Mucosa of stomach (tissue), 1 donor: ENCODE data around the gene GPR37.

Experiments used
- H3K27me3 ChIP-seq: one replicate; pipeline ENCODE4 v1.7.0; 2013; ENCODE audit warnings: mild to moderate bottlenecking, low read length; ENCODE audit not compliant: control insufficient read depth, insufficient read depth
- H3K36me3 ChIP-seq: one replicate; pipeline ENCODE4 v1.7.0; 2013; ENCODE audit warnings: low read length; ENCODE audit not compliant: control insufficient read depth, insufficient read depth
- H3K4me1 ChIP-seq: one replicate; pipeline ENCODE4 v1.7.0; 2013; ENCODE audit warnings: mild to moderate bottlenecking, low read length; ENCODE audit not compliant: control insufficient read depth, insufficient read depth
- H3K4me3 ChIP-seq: one replicate; pipeline ENCODE4 v1.7.0; 2013; ENCODE audit warnings: low read length
- H3K9ac ChIP-seq: one replicate; pipeline ENCODE4 v1.7.0; 2013; ENCODE audit warnings: mild to moderate bottlenecking, low read length, moderate library complexity
- H3K9me3 ChIP-seq: one replicate; pipeline ENCODE4 v1.7.0; 2013; ENCODE audit warnings: mild to moderate bottlenecking, low read length, moderate library complexity; ENCODE audit not compliant: control insufficient read depth
- donor health status: Pancreatic carcinoma.

The GPR37 gene

GRCh38 chr7:124754576-124755268, 10.9 kb downstream of the GPR37 start:
- H3K4me1 ChIP-seq = no peaks in the 10 kb centered on the region
- no peak overlapping the region for H3K9ac ChIP-seq
- H3K4me3 ChIP-seq = no peak overlapping the region
- H3K27me3 ChIP-seq = no peaks in the 10 kb centered on the region
- no peaks in the 10 kb centered on the region for H3K9me3 ChIP-seq
- H3K36me3 ChIP-seq = no peaks in the 10 kb centered on the region

- H3K4me3 ChIP-seq = no peak overlapping the region
- H3K4me1 ChIP-seq = no peaks in the 10 kb centered on the region
- H3K36me3 ChIP-seq = no peaks in the 10 kb centered on the region
- H3K9ac ChIP-seq = no peak overlapping the region
- no peaks in the 10 kb centered on the region for H3K27me3 ChIP-seq
- H3K9me3 ChIP-seq = no peaks in the 10 kb centered on the region
Observed at GRCh38 chr7:124752310-124752709, 13.3 kb downstream of the GPR37 start.

- H3K4me1 ChIP-seq = no peaks in the 10 kb centered on the region
- no peak overlapping the region for H3K4me3 ChIP-seq
- no peaks in the 10 kb centered on the region for H3K9me3 ChIP-seq
- H3K36me3 ChIP-seq = no peaks in the 10 kb centered on the region
- H3K27me3 ChIP-seq = no peaks in the 10 kb centered on the region
- H3K9ac ChIP-seq = no peak overlapping the region
Observed at GRCh38 chr7:124751027-124751426, 14.6 kb downstream of the GPR37 start.

DNA sequence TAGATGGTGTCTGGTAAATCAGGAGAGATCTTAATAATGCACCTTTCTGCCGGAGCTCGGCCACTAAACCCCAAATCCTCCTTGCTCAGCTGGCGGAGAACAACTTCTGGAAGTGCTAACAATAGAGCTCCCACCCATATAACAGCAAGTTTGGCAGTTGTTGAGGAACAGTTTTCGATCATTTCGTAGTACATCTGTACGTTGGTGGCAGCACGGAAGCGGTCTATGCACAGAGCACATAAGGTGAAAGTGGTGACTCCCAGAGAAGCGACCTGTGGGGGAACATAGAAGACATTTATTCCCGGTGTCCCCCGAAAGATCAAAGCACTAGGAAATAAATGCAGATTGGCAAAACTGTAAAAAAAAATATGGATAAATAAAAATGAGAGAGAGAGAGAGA, 18.5 kb downstream of the GPR37 start:
- H3K4me3 ChIP-seq = no peak overlapping the region
- no peaks in the 10 kb centered on the region for H3K36me3 ChIP-seq
- H3K4me1 ChIP-seq = no peaks in the 10 kb centered on the region
- H3K9ac ChIP-seq = no peak overlapping the region
- H3K27me3 ChIP-seq = no peaks in the 10 kb centered on the region
- H3K9me3 ChIP-seq = no peaks in the 10 kb centered on the region

- Histone ChIP-seq H3K9me3 (no peaks in the 10 kb centered on the region), H3K27me3 (no peaks in the 10 kb centered on the region), H3K36me3 (no peaks in the 10 kb centered on the region)
Observed at GRCh38 chr7:124738639-124739038, 27.0 kb downstream of the GPR37 start.

DNA sequence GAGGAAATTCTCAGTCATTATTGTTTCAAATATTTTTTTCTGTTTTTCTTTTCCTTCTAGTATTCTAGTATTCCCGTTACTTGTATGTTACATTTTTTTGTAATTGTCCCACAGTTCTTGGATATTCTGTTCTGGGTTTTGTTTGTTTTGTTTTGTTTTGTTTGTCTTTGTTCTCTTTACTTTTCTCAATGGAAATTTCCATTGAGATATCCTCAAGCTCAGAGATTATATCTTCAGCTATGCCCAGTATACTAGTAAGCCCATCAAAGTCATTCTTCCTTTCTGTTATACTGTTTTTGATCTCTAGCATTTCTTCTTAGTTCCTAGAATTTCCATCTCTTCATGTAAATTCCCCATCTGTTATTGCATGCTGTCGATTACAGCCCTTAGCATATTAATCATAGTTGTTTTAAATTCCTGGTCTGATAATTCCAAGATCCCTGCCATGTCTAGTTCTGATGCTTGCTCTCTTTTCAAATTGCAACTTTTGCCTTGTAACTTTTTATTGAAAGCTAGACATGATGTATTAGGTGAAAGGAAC, 27.8 kb downstream of the GPR37 start:
- H3K36me3 ChIP-seq = no peaks in the 10 kb centered on the region
- no peak overlapping the region for H3K4me3 ChIP-seq
- no peaks in the 10 kb centered on the region for H3K4me1 ChIP-seq
- no peaks in the 10 kb centered on the region for H3K27me3 ChIP-seq
- no peaks in the 10 kb centered on the region for H3K9me3 ChIP-seq
- no peak overlapping the region for H3K9ac ChIP-seq

More at GRCh38 chr7:124738639-124739038, 27.0 kb downstream of the GPR37 start:
- H3K9ac ChIP-seq = no peak overlapping the region
- H3K4me1 ChIP-seq = no peaks in the 10 kb centered on the region
- no peak overlapping the region for H3K4me3 ChIP-seq

DNA sequence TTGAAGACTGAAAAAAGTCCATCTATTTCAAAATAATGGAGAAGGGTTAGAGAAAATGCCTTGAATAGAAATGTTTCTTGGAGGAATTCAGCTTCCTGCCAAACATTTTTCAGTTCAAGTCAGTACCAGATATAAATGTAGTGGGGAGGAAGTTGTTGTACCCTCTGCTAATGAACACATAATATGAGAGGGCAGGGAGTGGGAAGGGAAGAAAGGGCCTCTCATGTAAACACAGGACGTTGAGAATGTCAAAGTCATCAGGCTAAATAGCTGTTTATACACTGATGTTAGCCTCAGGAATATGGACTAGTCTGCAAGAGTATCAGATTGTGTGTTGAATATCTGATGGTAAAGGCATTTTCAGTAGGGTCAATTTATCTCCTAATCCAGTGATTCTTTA, 37.0 kb downstream of the GPR37 start:
- no peak overlapping the region for H3K9ac ChIP-seq
- H3K27me3 ChIP-seq = no peaks in the 10 kb centered on the region
- H3K4me1 ChIP-seq = no peaks in the 10 kb centered on the region
- no peaks in the 10 kb centered on the region for H3K9me3 ChIP-seq
- H3K4me3 ChIP-seq = no peak overlapping the region
- no peaks in the 10 kb centered on the region for H3K36me3 ChIP-seq

DNA sequence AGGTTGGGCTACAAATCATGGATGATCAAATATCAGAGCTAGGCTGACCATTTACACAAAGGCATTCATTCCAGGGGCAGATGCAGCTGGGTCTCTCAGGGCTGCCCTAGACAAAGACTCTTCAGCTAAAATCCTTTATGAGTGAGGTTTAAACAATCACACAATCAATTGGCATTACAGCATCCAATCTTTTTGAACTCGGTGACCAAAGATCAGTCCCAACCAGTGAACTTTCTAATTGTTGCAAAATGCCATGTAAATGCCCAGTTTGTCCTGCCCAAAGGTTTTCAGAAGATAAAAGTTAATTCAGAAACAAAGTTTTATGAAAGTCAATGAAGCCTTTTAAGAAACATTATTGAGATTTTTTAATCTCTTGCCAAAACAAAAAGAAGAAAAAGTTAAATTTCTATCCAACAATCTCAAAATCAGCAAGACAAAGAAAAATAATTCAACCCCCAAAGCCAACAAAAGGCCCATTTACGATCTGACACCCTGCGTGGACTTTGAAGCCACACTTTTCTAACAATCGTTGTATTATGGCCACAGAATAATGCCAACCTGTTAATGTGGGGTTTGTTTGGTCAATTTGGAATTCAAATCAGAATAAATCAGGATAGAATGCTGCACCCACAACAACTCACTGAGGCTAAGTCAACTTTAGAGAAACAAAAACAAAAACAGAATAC, 40.9 kb downstream of the GPR37 start:
- Histone ChIP-seq H3K4me1 (no peaks in the 10 kb centered on the region), H3K27me3 (no peaks in the 10 kb centered on the region), H3K9me3 (no peaks in the 10 kb centered on the region), H3K4me3 (no peak overlapping the region), H3K36me3 (no peaks in the 10 kb centered on the region), H3K9ac (no peak overlapping the region)

DNA sequence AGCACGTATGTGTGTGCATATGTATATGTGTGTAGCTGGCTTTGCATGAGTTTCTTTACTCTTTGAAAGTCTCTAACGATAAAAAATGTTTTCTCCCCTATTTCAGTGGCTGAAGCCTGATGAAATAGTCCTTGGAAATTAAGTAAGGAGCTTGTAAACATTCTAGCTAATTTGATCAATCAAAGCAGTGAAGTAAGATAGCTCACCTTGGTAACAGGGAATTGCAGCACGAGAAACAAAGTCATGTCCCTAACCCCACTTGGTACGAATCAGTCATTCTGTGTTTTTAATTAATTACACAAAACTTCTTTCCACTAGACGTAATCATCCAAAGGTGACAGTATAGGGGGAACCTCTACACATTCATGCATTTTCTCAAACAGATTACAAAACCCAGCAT, 41.5 kb downstream of the GPR37 start:
- H3K4me3 ChIP-seq = no peak overlapping the region
- no peaks in the 10 kb centered on the region for H3K27me3 ChIP-seq
- H3K9me3 ChIP-seq = no peaks in the 10 kb centered on the region
- no peaks in the 10 kb centered on the region for H3K36me3 ChIP-seq
- no peaks in the 10 kb centered on the region for H3K4me1 ChIP-seq
- H3K9ac ChIP-seq = no peak overlapping the region

DNA sequence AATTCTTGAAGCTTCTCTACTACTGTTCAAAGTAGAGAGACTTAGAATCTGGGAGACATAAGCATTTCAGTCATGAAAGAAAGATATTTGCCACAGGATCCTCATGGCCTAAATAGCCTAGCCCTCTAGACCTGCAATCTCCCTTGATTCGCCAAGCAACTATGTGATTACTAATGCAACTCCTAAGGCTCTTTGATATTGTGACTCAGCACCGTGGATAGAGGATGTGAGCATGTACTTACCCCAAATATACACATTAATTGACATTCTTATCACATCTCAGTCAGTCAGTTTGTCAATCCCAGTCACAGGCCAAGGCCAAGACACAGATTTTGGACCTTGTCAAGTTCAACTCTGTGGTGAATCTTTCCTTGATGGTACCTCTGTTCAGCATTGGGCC, 42.6 kb downstream of the GPR37 start:
- Histone ChIP-seq H3K4me3 (no peak overlapping the region), H3K9me3 (no peaks in the 10 kb centered on the region), H3K4me1 (no peaks in the 10 kb centered on the region), H3K36me3 (no peaks in the 10 kb centered on the region), H3K9ac (no peak overlapping the region), H3K27me3 (no peaks in the 10 kb centered on the region)

DNA sequence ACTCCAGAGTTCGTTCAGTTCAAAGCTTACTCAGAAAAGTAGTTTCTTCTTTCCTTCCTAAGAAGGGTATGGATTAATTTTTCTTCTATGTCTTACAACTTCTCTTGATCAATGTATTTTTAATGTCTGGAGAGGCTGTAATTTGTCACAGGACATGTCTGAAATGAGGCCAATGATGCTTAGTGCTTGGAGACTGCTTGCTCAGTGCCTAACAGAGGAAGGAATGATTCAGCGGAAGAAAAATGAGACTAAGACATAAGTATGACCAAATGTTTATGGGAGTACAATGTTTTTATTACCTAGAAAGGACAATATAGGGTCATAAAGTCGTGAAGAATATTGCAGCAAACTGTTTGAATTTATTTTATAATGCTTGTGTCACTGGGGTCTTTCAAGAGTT, 43.3 kb downstream of the GPR37 start:
- H3K4me3 ChIP-seq = no peak overlapping the region
- no peaks in the 10 kb centered on the region for H3K4me1 ChIP-seq
- H3K9ac ChIP-seq = no peak overlapping the region
- H3K9me3 ChIP-seq = no peaks in the 10 kb centered on the region
- H3K27me3 ChIP-seq = no peaks in the 10 kb centered on the region
- H3K36me3 ChIP-seq = no peaks in the 10 kb centered on the region

- no peaks in the 10 kb centered on the region for H3K4me1 ChIP-seq
- H3K9ac ChIP-seq = no peak overlapping the region
- no peaks in the 10 kb centered on the region for H3K36me3 ChIP-seq
- no peaks in the 10 kb centered on the region for H3K27me3 ChIP-seq
- no peak overlapping the region for H3K4me3 ChIP-seq
- H3K9me3 ChIP-seq = no peaks in the 10 kb centered on the region
Observed at GRCh38 chr7:124720195-124720594, 45.4 kb downstream of the GPR37 start.
